Neural cell (in vitro differentiated cells): ENCODE measurements around the gene EMC6. TPM values are rescaled to one million over a fixed set of nuclear protein-coding genes. Genes with fewer than 3 reads are reported as not detected.

ENCODE experiments used
- H2AFZ ChIP-seq: fragments of 200-600, 300-800 bp; sonication (generic), shearing (Covaris generic); 2 replicates; pipeline ENCODE4 v1.6.0; 2014; ENCODE audit warnings: low read depth, mild to moderate bottlenecking, antibody characterized with exemption, low read length, moderate library complexity
- H3F3A ChIP-seq: fragments of 200-600 bp; shearing (Covaris generic); 2 replicates; pipeline ENCODE4 v1.6.1; 2016; ENCODE audit warnings: mild to moderate bottlenecking, moderate library complexity, mixed read lengths, antibody characterized with exemption, low read length; ENCODE audit not compliant: insufficient read depth, poor library complexity, severe bottlenecking
- H3K27ac ChIP-seq: fragments of 200-600, 300-800 bp; sonication (generic), shearing (Covaris generic); 2 replicates; pipeline ENCODE4 v1.5.1; 2014; ENCODE audit warnings: mild to moderate bottlenecking, low read length, moderate library complexity
- H3K27me3 ChIP-seq: fragments of 300-800, 200-600 bp; sonication (generic), shearing (Covaris generic); 2 replicates; pipeline ENCODE4 v1.6.0; 2014; ENCODE audit warnings: mild to moderate bottlenecking, low read depth, low read length, moderate library complexity; ENCODE audit not compliant: insufficient read depth
- H3K36me3 ChIP-seq: fragments of 300-800, 200-600 bp; sonication (generic), shearing (Covaris generic); 2 replicates; pipeline ENCODE4 v1.5.1; 2014; ENCODE audit warnings: mild to moderate bottlenecking, antibody characterized with exemption, low read length, moderate library complexity; ENCODE audit not compliant: insufficient read depth
- H3K4me2 ChIP-seq: fragments of 300-800, 200-600 bp; sonication (generic), shearing (Covaris generic); 2 replicates; pipeline ENCODE4 v1.6.0; 2014; ENCODE audit warnings: mild to moderate bottlenecking, low read length
- H3K4me3 ChIP-seq: fragments of 300-800, 200-600 bp; sonication (generic), shearing (Covaris generic); 2 replicates; pipeline ENCODE4 v1.5.1; 2014; ENCODE audit warnings: mild to moderate bottlenecking, low read length, moderate library complexity
- H3K79me2 ChIP-seq: fragments of 200-600 bp; shearing (Covaris generic); replicated peaks from 2 replicates; pipeline ENCODE4 v1.6.0; 2014; ENCODE audit warnings: mild to moderate bottlenecking, low read length, moderate library complexity; ENCODE audit not compliant: insufficient read depth
- H3K9ac ChIP-seq: fragments of 300-800, 200-600 bp; sonication (generic), shearing (Covaris generic); 2 replicates; pipeline ENCODE4 v1.6.1; 2016; ENCODE audit warnings: mild to moderate bottlenecking, low read length, mixed read lengths
- H3K9me2 ChIP-seq: fragments of 200-600 bp; shearing (Covaris generic); 2 replicates; pipeline ENCODE4 v1.6.1; 2016; ENCODE audit warnings: mild to moderate bottlenecking, low read length, mixed read lengths; ENCODE audit not compliant: insufficient read depth
- H3K9me3 ChIP-seq: fragments of 200-600, 300-800 bp; sonication (generic), shearing (Covaris generic); 2 replicates; pipeline ENCODE4 v1.6.1; 2016; ENCODE audit warnings: mild to moderate bottlenecking, mixed run types, low read length, moderate library complexity, mixed read lengths
- H4K20me1 ChIP-seq: fragments of 200-600 bp; shearing (Covaris generic); 2 replicates; pipeline ENCODE4 v1.6.1; 2016; ENCODE audit warnings: mild to moderate bottlenecking, mixed run types; ENCODE audit not compliant: insufficient read depth
- CTCF ChIP-seq: fragments of 450-650 bp; IDR thresholded peaks from 2 replicates; pipeline ENCODE4 v1.5.1; 2014; ENCODE audit warnings: antibody characterized with exemption, mild to moderate bottlenecking, moderate library complexity; ENCODE audit not compliant: poor library complexity, severe bottlenecking
- EP300 ChIP-seq: fragments of 450-650 bp; conservative IDR thresholded peaks from 2 replicates; pipeline ENCODE4 v1.6.1; 2014; ENCODE audit warnings: antibody characterized with exemption, mild to moderate bottlenecking, moderate library complexity; ENCODE audit not compliant: poor library complexity, severe bottlenecking
- EZH2 ChIP-seq: fragments of 200-600, 300-800 bp; shearing (Covaris generic), sonication (generic); IDR thresholded peaks from 2 replicates; pipeline ENCODE4 v1.6.1; 2014; ENCODE audit warnings: antibody characterized with exemption, low read length, borderline replicate concordance, mild to moderate bottlenecking; ENCODE audit not compliant: insufficient read depth, poor library complexity, severe bottlenecking
- MXI1 ChIP-seq: fragments of 450-650 bp; conservative IDR thresholded peaks from 2 replicates; pipeline ENCODE4 v1.6.1; 2014; ENCODE audit warnings: antibody characterized with exemption, mild to moderate bottlenecking; ENCODE audit not compliant: poor library complexity, severe bottlenecking
- POLR2AphosphoS5 ChIP-seq: IDR thresholded peaks from 2 replicates; pipeline ENCODE4 v1.6.1; 2012
- RAD21 ChIP-seq: fragments of 450-650 bp; conservative IDR thresholded peaks from 2 replicates; pipeline ENCODE4 v1.6.1; 2014; ENCODE audit warnings: antibody characterized with exemption, mild to moderate bottlenecking, moderate library complexity
- REST ChIP-seq: IDR thresholded peaks from 2 replicates; pipeline ENCODE4 v1.6.1; 2012; ENCODE audit warnings: borderline replicate concordance
- SMC3 ChIP-seq: fragments of 450-650 bp; conservative IDR thresholded peaks from 2 replicates; pipeline ENCODE4 v1.6.1; 2014; ENCODE audit warnings: antibody characterized with exemption, mild to moderate bottlenecking, moderate library complexity; ENCODE audit not compliant: poor library complexity
- TAF1 ChIP-seq: IDR thresholded peaks from 2 replicates; pipeline ENCODE4 v1.6.1; 2012; ENCODE audit warnings: low read depth
- polyA plus RNA-seq: library from polyadenylated mRNA; depleted of rRNA; stranded (reverse); fragments of >200 nt; gene quantifications from 2 replicates; pipeline ENCODE4 v1.2.3, GENCODE V29; 2014

EMC6 gene
- polyA plus RNA-seq, 1 donor from 2014 or later, result 61.7 TPM

GRCh38 chr17:3678821-3679530 lies 10.4 kb downstream of the EMC6 start:
- H3K9me3 ChIP-seq, result no peaks in the 10 kb centered on the region
- H3K36me3 ChIP-seq, result no peaks in the 10 kb centered on the region
- no peaks in the 10 kb centered on the region for H3K79me2 ChIP-seq
- no peak overlapping the region for H3K4me3 ChIP-seq
- H3K9me2 ChIP-seq, result no peaks in the 10 kb centered on the region
- no peaks in the 10 kb centered on the region for H3K27me3 ChIP-seq
- TF ChIP-seq EP300 (no peak), EZH2 (no peak), RAD21 (no peak)
- no peak overlapping the region for H2AFZ ChIP-seq
- no peaks in the 10 kb centered on the region for H4K20me1 ChIP-seq
- no peak overlapping the region for H3K9ac ChIP-seq
- H3K4me2 ChIP-seq, result no peak overlapping the region
- H3F3A ChIP-seq, result no peaks in the 10 kb centered on the region
- no peak overlapping the region for H3K27ac ChIP-seq

- Histone ChIP-seq H2AFZ (no peak overlapping the region), H3K36me3 (no peaks in the 10 kb centered on the region), H3K4me3 (no peak overlapping the region), H3K9me2 (no peaks in the 10 kb centered on the region), H3K27me3 (no peaks in the 10 kb centered on the region), H3K9ac (no peak overlapping the region), H3F3A (no peaks in the 10 kb centered on the region), H3K79me2 (no peaks in the 10 kb centered on the region), H3K4me2 (no peak overlapping the region), H3K9me3 (no peaks in the 10 kb centered on the region), H3K27ac (no peak overlapping the region), H4K20me1 (no peaks in the 10 kb centered on the region)
- TF ChIP-seq EZH2 (no peak), TAF1 (no peak), CTCF (no peak), POLR2AphosphoS5 (no peak), REST (no peak), SMC3 (no peak), EP300 (no peak), RAD21 (no peak), MXI1 (no peak)
Measured at GRCh38 chr17:3679531-3680126, 11.0 kb downstream of the EMC6 start.
